ENCODE data around the gene TRABD.

GRCh38 chr22:50183141-50183971 is 2.4 kb upstream of the TRABD start:
- TF ChIP-seq CTCF (IDR thresholded peaks at IDR 0.05) (no peak), POLR2A (IDR thresholded peaks at IDR 0.05) (no peak)

Data from heart left ventricle (tissue), 13 donors.